ENCODE data around the gene VPS13D. TPM values are rescaled to one million over a fixed set of nuclear protein-coding genes. Genes with fewer than 3 reads are reported as not detected.

VPS13D gene
- total and polyA plus RNA-seq, 10 donors: 10.1 to 108 (median 86.3) TPM

DNA sequence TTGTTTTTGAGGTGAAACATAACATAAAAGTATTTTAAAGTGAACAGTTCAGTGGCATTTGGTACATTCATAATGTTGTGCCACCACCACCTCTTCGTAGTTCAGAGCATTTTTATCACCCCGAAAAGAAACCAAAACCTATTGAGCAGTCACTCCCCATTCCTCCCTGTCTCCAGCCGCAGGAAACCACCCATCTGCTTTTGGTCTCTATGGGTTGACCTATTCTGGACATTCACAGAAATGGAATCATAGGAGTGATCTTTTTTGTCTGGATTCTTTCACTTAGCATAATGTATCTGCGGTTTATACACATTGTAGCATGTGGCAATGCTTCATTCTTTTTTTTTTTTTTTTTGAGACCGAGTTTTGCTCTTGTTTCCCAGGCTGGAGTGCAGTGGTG, 141.2 kb downstream of the VPS13D start:
- Histone ChIP-seq H3K4me3 (no peak overlapping the region), H3K27me3 (replicated peaks in 1 of 7) (no peaks in the 10 kb centered on the region), H3K36me3 (peaks cover 0 to 96% (median 55%) of the 10 kb centered on the region in 6 donors), H3K4me1 (peaks cover 0 to 7% (median 4%) of the 10 kb centered on the region in 6 donors), H3K9me3 (no peaks in the 10 kb centered on the region), H3K27ac (no peak overlapping the region)
- intact Hi-C loops (cut with DNase I; ENCODE audit: low total_unique reads): no loop called here
- DNase-seq: no peak
- 79 to 93% (median 88%) methylated on average over 5 of the region's 5 CpGs for whole genome bisulfite sequencing, 5 donors
- no peak for TF ChIP-seq POLR2AphosphoS5 (IDR thresholded peaks at IDR 0.05)
- TF ChIP-seq POLR2A (IDR thresholded peaks at IDR 0.05): no peak
- TF ChIP-seq, protein P1, sequence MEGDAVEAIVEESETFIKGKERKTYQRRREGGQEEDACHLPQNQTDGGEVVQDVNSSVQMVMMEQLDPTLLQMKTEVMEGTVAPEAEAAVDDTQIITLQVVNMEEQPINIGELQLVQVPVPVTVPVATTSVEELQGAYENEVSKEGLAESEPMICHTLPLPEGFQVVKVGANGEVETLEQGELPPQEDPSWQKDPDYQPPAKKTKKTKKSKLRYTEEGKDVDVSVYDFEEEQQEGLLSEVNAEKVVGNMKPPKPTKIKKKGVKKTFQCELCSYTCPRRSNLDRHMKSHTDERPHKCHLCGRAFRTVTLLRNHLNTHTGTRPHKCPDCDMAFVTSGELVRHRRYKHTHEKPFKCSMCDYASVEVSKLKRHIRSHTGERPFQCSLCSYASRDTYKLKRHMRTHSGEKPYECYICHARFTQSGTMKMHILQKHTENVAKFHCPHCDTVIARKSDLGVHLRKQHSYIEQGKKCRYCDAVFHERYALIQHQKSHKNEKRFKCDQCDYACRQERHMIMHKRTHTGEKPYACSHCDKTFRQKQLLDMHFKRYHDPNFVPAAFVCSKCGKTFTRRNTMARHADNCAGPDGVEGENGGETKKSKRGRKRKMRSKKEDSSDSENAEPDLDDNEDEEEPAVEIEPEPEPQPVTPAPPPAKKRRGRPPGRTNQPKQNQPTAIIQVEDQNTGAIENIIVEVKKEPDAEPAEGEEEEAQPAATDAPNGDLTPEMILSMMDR (IDR thresholded peaks at IDR 0.05 in 8 of 11, conservative IDR thresholded peaks at IDR 0.05 in 3 of 11): no peak

DNA sequence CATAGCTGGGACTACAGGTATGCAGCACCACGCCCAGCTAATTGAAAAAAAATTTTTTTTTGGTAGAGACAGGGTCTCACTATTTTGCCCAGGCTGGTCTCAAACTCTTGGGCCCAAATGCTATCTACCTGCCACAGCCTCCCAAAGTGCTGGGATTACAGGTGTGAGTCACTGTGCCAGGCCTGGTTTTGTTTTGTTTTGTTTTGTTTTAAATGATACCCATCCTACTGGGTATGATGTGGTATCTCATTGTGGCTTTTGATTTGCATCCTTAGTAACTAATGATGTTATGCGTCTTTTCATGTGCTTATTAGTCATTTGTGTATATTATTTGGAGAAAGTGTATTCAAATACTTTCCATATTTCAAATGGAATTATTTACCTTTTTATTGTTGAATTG, 142.3 kb downstream of the VPS13D start:
- TF ChIP-seq, protein P1 (IDR thresholded peaks at IDR 0.05 in 8 of 11, conservative IDR thresholded peaks at IDR 0.05 in 3 of 11): no peak
- TF ChIP-seq POLR2AphosphoS5 (IDR thresholded peaks at IDR 0.05): no peak
- no peak for TF ChIP-seq POLR2A (IDR thresholded peaks at IDR 0.05)
- DNase-seq: no peak
- peaks cover 0 to 99% (median 58%) of the 10 kb centered on the region in 6 donors for H3K36me3 ChIP-seq

DNA sequence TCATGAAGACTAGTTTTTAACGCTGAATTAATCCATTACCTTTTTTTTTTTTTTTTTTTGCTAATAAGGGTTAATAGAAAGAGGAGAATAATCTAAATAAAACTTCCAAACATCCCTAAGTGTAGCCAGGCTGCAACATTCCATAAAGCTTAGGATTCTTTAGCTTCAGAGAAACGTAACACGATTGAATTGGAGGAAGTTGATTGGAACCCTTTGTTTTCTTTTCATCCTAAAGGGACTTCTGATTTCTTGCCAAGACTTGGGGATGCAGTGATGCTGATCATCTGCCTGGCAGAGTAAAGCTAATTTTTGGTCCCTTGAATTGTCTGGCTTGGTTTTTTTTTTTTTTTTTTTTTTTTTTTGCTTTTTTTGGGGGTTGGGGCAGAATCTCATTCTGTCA, 142.9 kb downstream of the VPS13D start:
- peaks cover 0 to 99% (median 56%) of the 10 kb centered on the region in 6 donors for H3K36me3 ChIP-seq
- DNase-seq: no peak
- H3K9me3 ChIP-seq: no peaks in the 10 kb centered on the region
- no peak overlapping the region for H3K27ac ChIP-seq
- H3K4me3 ChIP-seq: no peak overlapping the region
- H3K27me3 ChIP-seq (replicated peaks in 1 of 7): no peaks in the 10 kb centered on the region
- 92 to 98% (median 94%) methylated on average over 3 of the region's 3 CpGs for WGBS, 5 donors
- intact Hi-C loops (cut with DNase I; ENCODE audit: low total_unique reads): no loop called here
- peaks cover 0 to 21% (median 14%) of the 10 kb centered on the region in 6 donors for H3K4me1 ChIP-seq
- no peak for TF ChIP-seq POLR2A (IDR thresholded peaks at IDR 0.05)
- TF ChIP-seq, protein P1 (IDR thresholded peaks at IDR 0.05 in 8 of 11, conservative IDR thresholded peaks at IDR 0.05 in 3 of 11): no peak
- no peak for TF ChIP-seq POLR2AphosphoS5 (IDR thresholded peaks at IDR 0.05)

More for the DNA sequence above, 142.3 kb downstream of the VPS13D start:
- intact Hi-C loops (cut with DNase I; ENCODE audit: low total_unique reads): no loop called here
- Histone ChIP-seq H3K27me3 (replicated peaks in 1 of 7) (no peaks in the 10 kb centered on the region), H3K4me1 (peaks cover 0 to 18% (median 14%) of the 10 kb centered on the region in 6 donors), H3K4me3 (no peak overlapping the region), H3K27ac (no peak overlapping the region), H3K9me3 (no peaks in the 10 kb centered on the region)
- 91 to 99% (median 95%) methylated on average over 2 of the region's 2 CpGs for WGBS, 5 donors

DNA sequence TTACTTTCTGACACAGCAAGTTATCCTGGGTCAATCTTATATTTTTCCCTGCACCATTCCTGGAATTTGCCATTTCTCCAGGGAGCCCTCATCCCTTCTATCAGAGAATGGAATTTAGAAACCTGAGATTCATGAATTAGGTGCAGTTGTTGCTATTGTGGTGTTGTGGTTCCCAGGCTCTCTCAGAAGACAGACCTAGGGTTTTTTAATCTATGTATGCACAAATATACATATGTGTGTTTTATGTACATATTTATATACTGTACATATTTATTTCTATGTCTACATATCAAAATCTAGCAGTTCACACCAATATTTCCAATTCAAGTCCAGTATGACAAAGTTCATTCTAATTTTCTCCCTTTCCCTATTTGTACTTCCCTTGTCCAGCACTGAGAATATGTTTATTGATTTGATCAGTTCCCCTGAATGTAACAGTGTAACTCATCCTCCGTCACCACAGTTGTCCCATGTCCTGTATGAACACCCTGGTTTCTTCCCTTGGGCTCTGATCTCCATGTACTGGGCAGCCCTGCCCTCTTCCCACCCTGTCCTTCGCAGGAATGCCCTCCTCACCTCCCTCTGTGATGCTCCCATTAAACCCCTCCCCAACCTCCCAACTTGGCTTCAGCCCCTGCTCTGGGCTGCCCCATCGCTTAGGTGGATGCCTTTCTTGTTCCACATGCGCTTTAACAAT, 145.5 kb downstream of the VPS13D start:
- Histone ChIP-seq H3K27me3 (replicated peaks in 1 of 7) (no peaks in the 10 kb centered on the region), H3K4me1 (peaks cover 0 to 21% (median 14%) of the 10 kb centered on the region in 6 donors), H3K9me3 (no peaks in the 10 kb centered on the region), H3K4me3 (no peak overlapping the region), H3K27ac (no peak overlapping the region), H3K36me3 (peaks cover 0 to 99% (median 57%) of the 10 kb centered on the region in 6 donors)
- no peak for DNase-seq
- WGBS, 5 donors: 96 to 98% (median 97%) methylated on average over 4 of the region's 4 CpGs
- TF ChIP-seq, protein P1 (IDR thresholded peaks at IDR 0.05 in 8 of 11, conservative IDR thresholded peaks at IDR 0.05 in 3 of 11): no peak
- no peak for TF ChIP-seq POLR2AphosphoS5 (IDR thresholded peaks at IDR 0.05)
- TF ChIP-seq POLR2A (IDR thresholded peaks at IDR 0.05): no peak
- intact Hi-C loops (cut with DNase I; ENCODE audit: low total_unique reads): no loop called here
